ENCODE measurements around the gene WDTC1. TPM values are rescaled to one million over a fixed set of nuclear protein-coding genes. Genes with fewer than 3 reads are reported as not detected.
"Not testable (repeated sequence)": the region's sequence is repeated elsewhere in the genome, so short reads cannot be mapped to it uniquely, and the experiment has no call there.

WDTC1 gene
- polyA plus RNA-seq (ENCODE audit: insufficient read length), result 33.4 TPM

- DNase-seq, result peak; percentile 98
Measured at GRCh38 chr1:27234049-27234882, at the start of gene WDTC1. TSS of gene WDTC1 (plus strand) at chr1:27234632. CDS start at chr1:27261055, 26,423 bp downstream.

- DNase-seq, result not testable (repeated sequence)
Measured at GRCh38 chr1:27184665-27185064, 49.8 kb upstream of the WDTC1 start.

DNA sequence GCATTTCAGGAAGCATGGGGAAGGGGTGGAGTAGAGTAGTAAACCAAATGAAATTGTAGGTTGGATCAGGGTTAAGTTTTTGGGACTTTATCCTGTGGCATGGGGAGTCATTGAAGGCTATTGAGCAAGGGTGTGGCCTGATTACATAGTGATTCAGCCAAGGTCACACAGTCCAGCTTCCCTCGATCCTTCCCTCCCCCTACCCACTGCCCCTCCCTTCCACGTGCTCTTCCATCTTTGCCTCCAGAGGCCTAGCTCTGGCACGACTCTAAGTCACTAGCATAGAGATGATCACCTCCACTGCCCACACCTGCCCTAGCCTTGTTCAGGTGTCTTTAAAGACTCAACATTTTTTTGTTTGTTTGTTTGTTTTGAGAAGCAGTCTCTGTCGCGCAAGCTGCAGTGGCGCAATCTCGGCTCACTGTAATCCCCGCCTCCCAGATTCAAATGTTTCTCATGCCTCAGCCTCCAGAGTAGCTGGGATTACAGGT, 42.3 kb upstream of the WDTC1 start:
- DNase-seq, result no peak

DNA sequence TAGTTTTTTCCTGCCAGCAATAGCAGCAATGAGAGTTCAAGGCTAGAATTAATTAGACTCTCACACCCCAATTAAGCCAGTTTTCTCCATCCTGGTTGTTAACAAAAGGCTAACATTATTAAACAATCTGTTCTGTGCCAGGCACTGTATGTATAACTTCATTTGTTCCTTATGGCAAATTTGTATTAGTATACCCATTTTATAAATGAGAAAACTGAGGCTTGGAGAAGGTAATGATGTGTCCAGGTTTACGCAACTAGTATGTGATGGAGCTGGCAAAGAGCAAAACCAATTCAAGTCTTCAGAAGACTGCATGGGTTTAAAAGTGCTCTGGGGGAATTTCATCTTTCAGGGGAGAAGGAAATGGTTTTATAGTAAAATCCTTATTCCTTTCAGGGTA, 41.2 kb upstream of the WDTC1 start:
- no peak for DNase-seq

- DNase-seq, result no peak
Measured at GRCh38 chr1:27201295-27201694, 33.1 kb upstream of the WDTC1 start.

DNA sequence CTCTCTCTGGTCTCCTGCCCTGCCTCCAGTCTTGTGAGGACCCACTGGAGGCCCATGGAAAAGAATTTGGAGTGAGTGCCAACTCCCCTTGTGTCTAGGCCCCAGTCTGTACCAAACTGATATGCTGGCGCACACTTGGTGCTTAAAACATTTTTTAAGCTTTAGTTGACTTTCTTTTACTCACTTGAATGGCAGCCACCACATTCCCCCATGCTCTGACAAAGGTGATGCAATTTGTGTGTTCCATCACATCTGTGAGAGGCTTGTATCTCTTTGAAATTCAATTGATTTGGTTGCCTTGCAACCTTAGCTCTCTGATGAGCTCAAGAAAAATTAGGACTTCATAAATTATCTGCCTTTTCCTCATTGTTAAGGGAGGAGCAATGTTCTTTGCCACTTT, 30.5 kb upstream of the WDTC1 start:
- no peak for DNase-seq

- DNase-seq, result not testable (repeated sequence)
Measured at GRCh38 chr1:27207238-27207637, 27.2 kb upstream of the WDTC1 start.

DNA sequence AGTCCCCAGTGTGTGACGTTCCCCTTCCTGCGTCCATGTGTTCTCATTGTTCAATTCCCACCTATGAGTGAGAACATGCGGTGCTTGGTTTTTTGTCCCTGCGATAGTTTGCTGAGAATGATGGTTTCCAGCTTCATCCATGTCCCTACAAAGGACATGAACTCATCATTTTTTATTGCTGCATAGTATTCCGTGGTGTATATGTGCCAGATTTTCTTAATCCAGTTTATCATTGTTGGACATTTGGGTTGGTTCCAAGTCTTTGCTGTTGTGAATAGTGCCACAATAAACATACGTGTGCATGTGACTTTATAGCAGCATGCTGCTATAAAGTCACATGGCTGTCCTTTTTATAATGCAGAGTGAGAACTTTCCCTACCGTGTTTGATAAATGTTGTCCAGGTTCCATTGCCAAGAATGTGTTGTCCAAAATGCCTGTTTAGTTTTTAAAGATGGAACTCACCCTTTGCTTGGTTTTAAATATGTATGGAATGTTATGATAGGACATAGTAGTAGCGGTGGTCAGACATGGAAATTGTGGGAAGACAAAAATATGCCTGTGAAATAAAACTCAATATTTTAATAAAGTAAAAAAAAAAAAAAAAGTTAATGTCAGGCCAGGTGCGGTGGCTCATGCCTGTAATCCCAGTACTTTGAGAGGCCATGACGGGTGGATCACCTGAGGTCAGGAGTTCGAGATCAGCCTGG, 26.1 kb upstream of the WDTC1 start:
- not testable (repeated sequence) for DNase-seq

- DNase-seq, result no peak
Measured at GRCh38 chr1:27216466-27216865, 18.0 kb upstream of the WDTC1 start.

DNA sequence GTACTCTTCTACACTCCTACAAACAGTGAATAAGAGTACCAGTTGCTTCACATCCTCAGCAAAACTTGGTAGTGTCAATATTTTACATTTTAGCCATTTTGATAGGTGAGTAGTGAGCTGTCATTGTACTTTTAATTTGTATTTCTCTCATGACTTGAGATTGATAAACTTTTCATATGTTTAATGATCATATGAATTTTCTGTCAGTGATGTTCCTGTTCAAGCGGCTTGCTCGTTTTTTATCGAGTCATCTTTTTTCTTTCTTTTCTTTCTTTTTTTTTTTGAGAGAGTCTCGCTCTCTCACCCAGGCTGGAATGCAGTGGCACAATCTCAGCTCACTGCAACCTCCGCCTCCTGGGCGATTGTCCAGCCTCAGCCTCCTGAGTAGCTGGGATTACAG, 17.0 kb upstream of the WDTC1 start:
- DNase-seq, result no peak

GRCh38 chr1:27218736-27219135, 15.7 kb upstream of the WDTC1 start:
- DNase-seq, result no peak

- no peak for DNase-seq
Measured at GRCh38 chr1:27220096-27220495, 14.3 kb upstream of the WDTC1 start.

- not testable (repeated sequence) for DNase-seq
Measured at GRCh38 chr1:27220702-27221497, 13.5 kb upstream of the WDTC1 start.

- no peak for DNase-seq
Measured at GRCh38 chr1:27225621-27226020, 8.8 kb upstream of the WDTC1 start.

GRCh38 chr1:27227765-27228164, 6.7 kb upstream of the WDTC1 start:
- DNase-seq, result no peak

DNA sequence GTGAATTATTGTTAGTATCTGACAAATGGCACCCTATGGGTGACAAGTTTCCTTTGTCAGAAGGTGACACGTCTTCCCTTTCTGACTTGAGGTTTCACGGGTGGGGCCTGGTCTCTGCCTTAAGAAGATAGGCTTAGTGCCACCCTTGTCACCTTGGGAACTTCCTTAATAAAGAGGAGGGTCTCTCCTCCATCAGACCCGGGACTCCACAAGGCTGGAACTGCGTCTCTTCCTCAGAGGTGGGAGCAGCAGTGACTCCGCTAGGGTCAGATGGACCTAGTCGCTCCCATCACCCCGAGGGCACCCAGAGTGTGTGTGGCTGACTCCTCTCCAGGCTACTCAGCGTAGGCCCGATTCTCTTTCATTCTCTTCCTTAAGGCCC, 774 bp upstream of the WDTC1 start:
- DNase-seq, result no peak

- DNase-seq, result no peak
Measured at GRCh38 chr1:27235827-27236226, 1.4 kb downstream of the WDTC1 start.

- DNase-seq, result no peak
Measured at GRCh38 chr1:27237112-27237511, 2.7 kb downstream of the WDTC1 start.

GRCh38 chr1:27238032-27238431, 3.6 kb downstream of the WDTC1 start:
- no peak for DNase-seq

GRCh38 chr1:27241677-27242076, 7.2 kb downstream of the WDTC1 start:
- DNase-seq, result no peak

GRCh38 chr1:27243665-27244064, 9.2 kb downstream of the WDTC1 start:
- not testable (repeated sequence) for DNase-seq

GRCh38 chr1:27246194-27246593, 11.8 kb downstream of the WDTC1 start:
- no peak for DNase-seq

GRCh38 chr1:27253596-27253995, 19.2 kb downstream of the WDTC1 start:
- DNase-seq, result no peak

All from hindlimb muscle (tissue), 1 donor.